Astrocyte of the spinal cord (primary cell): ENCODE data around the gene NXPE3.

Source experiments
- DNase-seq: peaks from one replicate; pipeline ENCODE4 v3.0.0; 2011; ENCODE audit warnings: low read depth, low spot score
- H3K4me3 ChIP-seq: 2 replicates; pipeline ENCODE4 v1.5.1; 2011; ENCODE audit warnings: low read depth, mild to moderate bottlenecking, low read length, moderate library complexity
- in situ Hi-C: cut with HindIII; loops from 2 replicates; pipeline ENCODE4 v1.10.0; 2017; ENCODE audit warnings: low sequenced_read_pairs
- TF ChIP-seq, protein P1 (sequence below): IDR thresholded peaks from 2 replicates; pipeline ENCODE4 v1.5.1; 2012; ENCODE audit warnings: low read depth, mild to moderate bottlenecking, low read length, inconsistent platforms

NXPE3 gene

DNA sequence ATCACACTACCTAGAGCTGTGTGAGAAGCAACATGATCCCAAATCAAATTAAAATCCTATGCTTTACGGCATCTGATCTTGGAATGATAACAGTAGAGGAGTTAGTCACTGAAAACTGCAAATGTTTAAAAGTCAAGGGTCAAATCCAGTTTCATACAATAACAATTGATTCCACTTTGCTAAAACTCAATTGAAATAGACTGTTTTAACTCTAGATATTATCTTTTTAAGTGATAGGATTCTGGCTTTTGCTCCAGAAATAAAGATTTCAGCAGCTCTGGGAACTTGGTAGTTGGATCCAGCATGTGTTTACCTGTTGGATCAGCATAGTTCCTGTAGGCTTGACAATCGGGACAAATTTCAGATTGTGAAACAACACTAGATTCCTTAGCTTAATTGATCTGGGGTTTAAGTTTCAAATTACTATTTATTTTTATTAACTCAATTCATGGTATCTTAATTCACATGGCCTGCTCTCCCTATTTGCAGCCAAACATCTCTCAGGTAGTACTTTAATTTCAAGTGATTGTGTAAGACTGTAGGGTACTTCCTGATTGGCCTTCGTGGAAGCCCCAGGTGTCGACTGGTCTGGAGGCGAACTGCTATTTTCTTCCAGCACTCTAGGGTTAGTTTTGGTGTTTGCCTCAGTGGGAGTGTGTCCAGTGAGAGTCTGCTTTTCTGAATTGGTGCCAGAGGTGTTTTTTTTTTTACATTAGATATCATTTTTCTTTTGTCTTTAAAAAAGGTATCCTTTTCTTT is 86.9 kb downstream of the NXPE3 start:
- in situ Hi-C loops = no loop called here
- TF ChIP-seq, protein P1, sequence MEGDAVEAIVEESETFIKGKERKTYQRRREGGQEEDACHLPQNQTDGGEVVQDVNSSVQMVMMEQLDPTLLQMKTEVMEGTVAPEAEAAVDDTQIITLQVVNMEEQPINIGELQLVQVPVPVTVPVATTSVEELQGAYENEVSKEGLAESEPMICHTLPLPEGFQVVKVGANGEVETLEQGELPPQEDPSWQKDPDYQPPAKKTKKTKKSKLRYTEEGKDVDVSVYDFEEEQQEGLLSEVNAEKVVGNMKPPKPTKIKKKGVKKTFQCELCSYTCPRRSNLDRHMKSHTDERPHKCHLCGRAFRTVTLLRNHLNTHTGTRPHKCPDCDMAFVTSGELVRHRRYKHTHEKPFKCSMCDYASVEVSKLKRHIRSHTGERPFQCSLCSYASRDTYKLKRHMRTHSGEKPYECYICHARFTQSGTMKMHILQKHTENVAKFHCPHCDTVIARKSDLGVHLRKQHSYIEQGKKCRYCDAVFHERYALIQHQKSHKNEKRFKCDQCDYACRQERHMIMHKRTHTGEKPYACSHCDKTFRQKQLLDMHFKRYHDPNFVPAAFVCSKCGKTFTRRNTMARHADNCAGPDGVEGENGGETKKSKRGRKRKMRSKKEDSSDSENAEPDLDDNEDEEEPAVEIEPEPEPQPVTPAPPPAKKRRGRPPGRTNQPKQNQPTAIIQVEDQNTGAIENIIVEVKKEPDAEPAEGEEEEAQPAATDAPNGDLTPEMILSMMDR = no peak
- no peak for DNase-seq
- H3K4me3 ChIP-seq = no peak overlapping the region

DNA sequence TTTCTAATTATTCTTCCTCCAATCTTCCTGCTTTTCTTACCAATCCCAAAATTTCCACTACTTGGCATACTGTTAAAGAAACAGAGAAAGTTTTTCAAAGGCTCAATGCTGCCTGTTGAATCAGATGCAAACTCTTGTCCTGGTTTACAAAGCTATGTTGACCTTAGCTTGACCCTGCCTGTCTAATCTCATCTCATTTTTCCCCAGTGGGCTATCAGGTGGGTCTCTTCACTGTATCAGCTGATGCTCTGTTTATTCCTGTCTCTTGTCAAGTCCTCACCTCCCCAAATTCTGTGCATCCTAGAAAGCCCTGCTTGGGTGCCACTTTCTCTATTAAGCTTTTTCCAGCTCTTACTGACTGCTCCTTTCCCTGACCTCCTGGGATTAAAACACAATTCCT is 88.5 kb downstream of the NXPE3 start:
- no peak for DNase-seq
- in situ Hi-C loops = no loop called here
- TF ChIP-seq, protein P1 = no peak
- no peak overlapping the region for H3K4me3 ChIP-seq

- in situ Hi-C loops = no loop called here
- TF ChIP-seq, protein P1 = no peak
- no peak for DNase-seq
Measured at GRCh38 chr3:101867996-101868395, 89.0 kb downstream of the NXPE3 start.

GRCh38 chr3:101868534-101869464 is 89.8 kb downstream of the NXPE3 start:
- TF ChIP-seq, protein P1 = no peak
- in situ Hi-C loops = no loop called here
- DNase-seq = peak; percentile 75

More at GRCh38 chr3:101867996-101868395, 89.0 kb downstream of the NXPE3 start:
- H3K4me3 ChIP-seq = no peak overlapping the region

GRCh38 chr3:101870138-101870537 is 91.1 kb downstream of the NXPE3 start:
- no peak overlapping the region for H3K4me3 ChIP-seq
- no peak for DNase-seq
- in situ Hi-C loops = no loop called here
- TF ChIP-seq, protein P1 = no peak

More at GRCh38 chr3:101868534-101869464, 89.8 kb downstream of the NXPE3 start:
- no peak overlapping the region for H3K4me3 ChIP-seq

DNA sequence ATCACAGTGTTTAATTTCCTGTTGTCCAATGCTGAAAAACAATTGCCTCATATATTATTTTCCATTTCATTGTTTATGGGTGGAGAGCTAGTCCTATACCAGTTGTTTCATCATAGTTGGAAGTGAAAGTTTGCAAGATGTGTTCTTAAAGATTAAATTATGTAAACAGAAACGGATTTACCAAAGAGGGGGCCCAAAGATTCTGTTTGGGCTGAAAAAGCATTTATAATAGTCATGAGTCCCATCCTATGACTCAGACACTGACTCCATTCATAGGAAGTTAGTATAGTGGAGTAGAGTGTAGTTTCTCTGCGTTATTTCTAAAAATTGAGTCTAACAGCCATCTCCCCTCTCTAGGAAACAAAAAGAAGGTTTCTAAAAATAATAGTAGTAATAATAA is 94.6 kb downstream of the NXPE3 start:
- in situ Hi-C loops = no loop called here
- DNase-seq = peak; percentile 52
- H3K4me3 ChIP-seq = no peak overlapping the region
- TF ChIP-seq, protein P1 = no peak
